GF-D8 (cell line): Measurements from ENCODE around the gene LAIR2.
"Not testable (repeated sequence)": the region's sequence is repeated elsewhere in the genome, so short reads cannot be mapped to it uniquely, and the experiment has no call there.

Experiments
- DNase-seq: peaks from one replicate; lab custom pipeline; 2025; lab: John Stamatoyannopoulos, UW

Gene LAIR2

GRCh38 chr19:54493967-54494585 lies 8.6 kb upstream of the LAIR2 start:
- DNase-seq: no peak

DNA sequence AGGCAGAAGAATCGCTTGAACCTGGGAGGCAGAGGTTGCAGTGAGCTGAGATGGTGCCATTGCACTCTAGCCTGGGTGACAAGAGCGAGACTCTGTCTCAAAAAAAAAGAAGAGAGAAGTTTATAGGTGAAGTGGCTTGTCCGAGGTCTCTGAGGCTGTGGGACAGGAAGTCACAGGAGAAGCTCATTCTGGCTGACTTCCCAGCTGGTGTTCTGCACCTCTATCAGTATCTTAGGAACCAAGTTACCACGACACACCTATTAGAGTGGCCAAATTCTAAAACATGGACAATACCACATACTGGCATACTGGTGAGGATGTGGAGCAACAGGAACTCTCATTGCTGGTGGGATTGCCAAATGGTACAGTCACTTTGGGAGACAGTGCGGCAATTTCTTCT lies 7.3 kb upstream of the LAIR2 start:
- not testable (repeated sequence) for DNase-seq

- not testable (repeated sequence) for DNase-seq
Measured at GRCh38 chr19:54497747-54498450, 4.7 kb upstream of the LAIR2 start.

DNA sequence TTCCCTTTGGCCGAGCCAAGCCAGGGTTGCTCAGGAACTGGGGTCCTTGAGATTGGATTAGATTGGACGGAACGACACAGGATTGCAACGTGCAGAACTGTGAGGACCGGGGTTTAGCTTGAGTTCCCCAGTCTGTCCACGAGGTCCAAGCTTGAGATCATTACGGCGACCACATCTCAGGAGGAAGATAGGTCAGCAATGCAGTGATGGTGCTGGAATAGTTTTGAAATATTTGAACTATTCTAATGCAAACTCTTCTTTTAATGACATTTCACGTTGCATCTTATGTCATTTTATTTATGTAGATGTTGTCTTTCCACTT lies 4.2 kb upstream of the LAIR2 start:
- not testable (repeated sequence) for DNase-seq

DNA sequence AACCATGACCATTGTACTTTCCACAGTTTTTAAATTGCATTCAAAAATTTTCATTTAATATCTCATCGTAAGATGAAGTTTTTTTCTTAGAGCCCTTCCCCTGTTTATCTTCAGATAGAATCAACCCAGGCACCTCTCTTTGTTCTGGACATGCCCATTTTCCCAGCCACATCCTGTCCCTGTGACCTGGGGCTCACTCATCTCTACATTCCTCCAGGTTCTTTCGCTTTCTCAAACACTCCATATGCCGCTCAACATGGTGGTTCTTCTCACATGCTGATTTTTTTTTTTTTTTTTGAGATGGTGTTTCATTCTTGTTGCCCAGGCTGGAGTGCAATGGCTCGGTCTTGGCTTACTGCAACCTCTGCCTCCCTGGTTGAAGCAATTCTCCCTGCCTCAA lies 2.9 kb downstream of the LAIR2 start:
- not testable (repeated sequence) for DNase-seq

DNA sequence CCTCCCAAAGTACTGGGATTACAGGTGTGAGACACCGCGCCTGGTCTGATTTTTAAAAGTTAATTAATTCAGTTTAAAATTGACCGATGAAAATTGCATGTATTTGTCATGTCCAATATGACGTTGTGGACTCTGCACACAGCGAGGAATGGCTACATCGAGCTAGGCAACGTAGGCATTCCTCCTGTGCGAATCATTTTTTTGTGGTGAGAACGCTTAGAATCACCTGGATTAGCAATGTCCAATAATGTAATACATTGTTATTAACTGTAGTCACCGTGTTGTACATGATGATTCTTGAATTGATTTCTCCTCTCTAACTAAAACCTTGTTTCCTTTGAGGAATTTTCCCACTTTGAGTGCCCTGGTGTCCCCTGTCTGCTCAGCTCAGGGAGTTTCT lies 3.4 kb downstream of the LAIR2 start:
- no peak for DNase-seq

DNA sequence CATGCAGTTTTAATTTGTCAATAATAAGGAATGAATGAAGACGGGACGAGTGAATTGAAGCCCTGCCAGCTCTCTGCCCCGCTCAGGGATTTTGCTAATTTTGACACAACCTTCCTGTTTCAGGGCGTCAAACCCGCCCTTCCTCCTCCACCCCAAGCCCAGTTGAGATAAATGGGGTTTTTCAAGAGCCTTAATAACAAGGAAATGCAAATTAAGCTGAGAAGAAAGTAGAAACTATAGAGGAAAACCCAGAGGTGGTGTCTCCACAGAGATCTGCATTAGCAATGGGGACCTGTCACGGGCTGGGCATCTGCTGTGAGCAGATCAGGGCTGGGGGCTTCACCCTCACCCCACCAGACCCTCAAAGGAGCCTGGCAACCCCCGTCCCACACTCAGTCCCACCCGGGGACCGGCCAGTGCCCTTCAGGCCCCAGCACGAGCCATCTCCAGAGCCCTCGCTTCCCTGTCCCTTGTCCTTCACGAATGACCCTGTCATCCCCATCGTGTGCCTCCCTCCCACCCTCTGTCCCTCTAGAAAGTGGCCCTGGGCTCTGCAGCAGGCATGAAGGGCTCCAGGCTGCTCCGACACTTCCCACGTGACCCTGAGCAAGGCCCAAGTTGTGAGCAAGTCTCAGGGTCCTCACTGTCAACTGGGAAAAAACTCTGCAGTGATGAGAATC lies 4.5 kb downstream of the LAIR2 start:
- DNase-seq: not testable (repeated sequence)

DNA sequence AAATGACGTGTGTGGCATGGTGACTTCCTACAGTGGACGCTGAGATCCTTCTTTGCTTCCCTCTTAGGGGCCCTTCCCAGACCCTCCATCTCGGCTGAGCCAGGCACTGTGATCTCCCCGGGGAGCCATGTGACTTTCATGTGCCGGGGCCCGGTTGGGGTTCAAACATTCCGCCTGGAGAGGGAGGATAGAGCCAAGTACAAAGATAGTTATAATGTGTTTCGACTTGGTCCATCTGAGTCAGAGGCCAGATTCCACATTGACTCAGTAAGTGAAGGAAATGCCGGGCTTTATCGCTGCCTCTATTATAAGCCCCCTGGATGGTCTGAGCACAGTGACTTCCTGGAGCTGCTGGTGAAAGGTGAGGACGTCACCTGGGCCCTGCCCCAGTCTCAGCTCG lies 5.2 kb downstream of the LAIR2 start:
- no peak for DNase-seq

- DNase-seq: not testable (repeated sequence)
Measured at GRCh38 chr19:54508487-54508886, 5.9 kb downstream of the LAIR2 start.

DNA sequence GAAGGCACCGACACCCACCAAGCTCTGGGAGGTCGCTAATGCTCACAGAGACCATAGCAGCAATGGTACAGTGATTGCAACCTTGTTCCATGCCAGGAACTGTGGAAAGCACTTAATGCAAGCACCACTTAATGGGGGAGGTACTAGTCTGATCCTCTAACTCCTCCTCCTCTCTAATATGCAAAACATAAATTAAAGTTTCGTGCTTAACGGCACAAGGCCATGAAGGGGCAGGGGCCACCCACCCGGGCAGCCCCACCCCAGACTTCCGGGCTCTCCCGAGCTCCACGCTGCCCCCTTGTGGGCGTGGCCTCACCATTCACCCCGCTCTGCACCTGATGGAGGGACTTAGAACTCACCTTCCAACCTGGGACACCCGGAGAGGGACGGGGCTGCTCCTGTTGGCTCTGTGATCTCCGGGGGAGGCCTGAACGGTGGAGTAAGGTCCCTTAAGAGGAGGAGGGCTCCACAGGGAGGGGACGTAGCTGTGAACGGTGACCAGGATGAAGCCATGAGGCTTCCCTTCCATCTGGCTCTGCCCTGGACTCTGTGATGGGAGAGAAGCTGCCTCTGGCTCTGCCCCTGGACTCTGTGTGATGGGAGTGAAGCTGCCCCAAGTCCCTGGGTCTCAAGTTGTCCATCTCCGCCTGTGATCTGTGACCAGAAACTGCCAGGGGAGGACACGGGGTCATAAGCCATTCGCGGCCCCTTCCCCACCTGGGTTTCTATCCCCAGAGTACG lies 6.7 kb downstream of the LAIR2 start:
- not testable (repeated sequence) for DNase-seq

- DNase-seq: no peak
Measured at GRCh38 chr19:54515156-54515555, 12.5 kb downstream of the LAIR2 start.

DNA sequence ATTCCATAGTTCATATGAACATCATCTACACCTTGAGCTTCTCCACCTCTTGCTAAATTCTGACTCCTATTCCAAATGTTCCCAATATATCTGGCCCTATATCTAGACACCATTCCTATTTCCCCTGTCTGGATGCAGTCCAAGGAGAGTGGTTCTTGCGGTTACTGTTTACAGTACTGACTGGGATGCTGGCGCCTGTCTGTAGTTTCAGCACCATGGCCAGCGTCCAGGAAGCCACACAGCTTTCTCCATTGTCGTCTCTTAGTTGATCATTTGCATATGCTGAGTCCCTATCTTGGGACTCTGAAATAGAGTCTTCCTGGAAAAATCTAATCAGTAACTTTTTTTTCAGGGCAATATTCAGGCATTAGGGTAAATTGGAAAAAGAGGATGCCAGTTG lies 14.9 kb downstream of the LAIR2 start:
- no peak for DNase-seq

DNA sequence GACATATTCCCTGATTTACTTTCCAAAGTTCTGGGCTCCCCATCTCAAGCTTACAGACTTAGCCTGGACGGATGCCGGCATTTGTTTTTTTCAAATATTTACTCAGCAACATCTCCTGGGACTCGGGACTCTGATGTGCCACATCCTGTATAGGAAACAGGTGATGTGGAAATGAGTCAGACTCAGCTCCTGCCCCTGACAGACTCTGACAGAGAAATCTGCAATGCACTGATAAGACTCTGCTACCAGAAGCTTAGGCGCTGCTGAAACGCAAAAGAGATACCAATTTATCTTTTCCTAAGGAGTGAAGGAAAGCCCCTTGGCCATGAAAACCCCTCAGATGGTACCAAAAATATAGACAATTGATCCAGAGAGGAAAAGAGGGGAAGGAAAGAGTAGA lies 16.2 kb downstream of the LAIR2 start:
- no peak for DNase-seq

GRCh38 chr19:54521022-54521859 lies 18.6 kb downstream of the LAIR2 start:
- no peak for DNase-seq

- no peak for DNase-seq
Measured at GRCh38 chr19:54521860-54522513, 19.4 kb downstream of the LAIR2 start.

GRCh38 chr19:54523403-54523802 lies 20.8 kb downstream of the LAIR2 start:
- no peak for DNase-seq

GRCh38 chr19:54525636-54526035 lies 23.0 kb downstream of the LAIR2 start:
- DNase-seq: no peak

DNA sequence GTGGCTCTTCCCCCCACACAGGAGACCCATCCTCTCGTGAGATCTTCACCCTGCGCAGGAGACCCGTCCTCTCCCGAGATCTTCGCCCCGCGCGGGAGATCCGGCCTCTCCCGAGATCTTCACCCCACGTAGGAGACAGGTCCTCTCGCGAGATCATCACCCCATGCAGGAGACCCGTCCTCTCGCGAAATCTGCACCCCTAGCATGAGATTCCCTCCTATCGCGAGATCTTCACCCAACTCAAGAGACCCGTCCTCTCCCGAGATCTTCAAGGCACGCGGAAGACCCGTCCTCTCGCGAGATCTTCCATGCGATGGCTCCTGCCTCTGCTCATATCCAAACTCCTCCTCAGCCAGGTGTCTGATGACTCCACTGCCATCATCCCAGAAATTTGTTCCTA lies 24.3 kb downstream of the LAIR2 start:
- DNase-seq: no peak

DNA sequence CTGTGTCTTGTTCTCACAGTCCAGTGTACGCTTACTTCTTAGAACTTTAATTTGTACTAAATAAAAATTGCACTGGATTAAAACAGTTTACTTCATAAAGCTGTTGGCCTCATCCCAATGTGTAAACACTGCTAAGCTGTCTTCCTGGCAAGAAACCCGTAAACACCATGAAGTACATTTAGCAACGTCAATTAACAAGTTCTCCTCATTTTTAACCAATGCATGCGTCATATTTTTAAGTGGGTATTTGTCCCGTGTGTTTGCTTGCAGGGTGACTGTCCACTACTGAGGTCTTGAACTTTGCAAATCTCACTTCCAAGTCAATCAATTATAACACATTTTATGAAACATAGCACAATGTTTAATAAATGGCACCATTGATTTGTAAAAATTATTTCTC lies 28.2 kb downstream of the LAIR2 start:
- no peak for DNase-seq

- no peak for DNase-seq
Measured at GRCh38 chr19:54532528-54532927, 29.9 kb downstream of the LAIR2 start.

DNA sequence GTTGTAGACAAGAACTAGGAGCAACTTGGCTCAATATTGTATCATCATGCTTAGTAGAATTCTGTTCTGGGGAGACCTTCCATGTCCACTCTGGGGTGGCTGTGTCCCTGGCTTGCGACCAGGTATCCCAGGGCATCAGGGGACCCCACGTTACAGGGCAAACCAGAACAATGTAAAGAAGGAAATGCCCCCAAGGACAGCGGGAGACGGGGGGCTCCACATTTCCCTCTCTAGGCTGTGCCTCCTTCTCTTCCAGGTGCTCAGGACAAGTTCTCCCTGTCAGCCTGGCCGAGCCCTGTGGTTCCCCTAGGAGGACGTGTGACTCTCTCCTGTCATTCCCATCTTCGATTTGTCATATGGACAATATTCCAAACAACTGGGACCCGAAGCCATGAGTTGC lies 30.8 kb downstream of the LAIR2 start:
- no peak for DNase-seq
